PC-9 (cell line): ENCODE data around the gene SUPT3H. TPM values are rescaled to one million over a fixed set of nuclear protein-coding genes. Genes with fewer than 3 reads are reported as not detected.

ENCODE experiments used
- BruUV-seq: library from RNA; stranded (reverse); fragments of 400-500 nt; replicated peaks from 2 replicates; lab custom pipeline; 2021; lab: Mats Ljungman, UMichigan
- CTCF ChIA-PET: fragments of 300-600 bp; sonication (Branson Sonifier 250); formaldehyde crosslinking; loops from one replicate; lab custom pipeline; 2022; ENCODE audit warnings: antibody characterized with exemption; lab: Charles Lee
- POLR2A ChIA-PET: fragments of 300-600 bp; sonication (Branson Sonifier 250); formaldehyde crosslinking; loops from one replicate; lab custom pipeline; 2022; ENCODE audit warnings: antibody characterized with exemption; ENCODE audit not compliant: unreplicated experiment; lab: Charles Lee
- DNase-seq, 2 experiments: peaks; one replicate each; pipeline versions ENCODE4 v3.0.0 to v3.0.0-alpha.2; 2015 to 2022; ENCODE audit warnings: mixed read lengths in 1 of 2
- H2AFZ ChIP-seq: fragments of 200-600 bp; sonication (generic); 2 replicates; pipeline ENCODE4 v1.8.1; 2017; ENCODE audit warnings: antibody characterized with exemption
- H3F3A ChIP-seq: fragments of 200-600 bp; sonication (generic); 2 replicates; pipeline ENCODE4 v1.8.1; 2017; ENCODE audit warnings: antibody characterized with exemption, mild to moderate bottlenecking, low read depth; ENCODE audit not compliant: insufficient read depth
- H3K27ac ChIP-seq: fragments of 200-600 bp; sonication (generic); 2 replicates; pipeline ENCODE4 v1.6.1; 2016; ENCODE audit warnings: mixed run types
- H3K27me3 ChIP-seq: fragments of 200-600 bp; sonication (generic); 2 replicates; pipeline ENCODE4 v1.6.1; 2016; ENCODE audit warnings: low read depth, mixed run types; ENCODE audit not compliant: insufficient read depth
- H3K36me3 ChIP-seq: fragments of 200-600 bp; sonication (generic); 2 replicates; pipeline ENCODE4 v1.6.1; 2016; ENCODE audit warnings: low read depth, mixed run types
- H3K4me1 ChIP-seq: fragments of 200-600 bp; sonication (generic); replicated peaks from 2 replicates; pipeline ENCODE4 v1.6.1; 2016; ENCODE audit warnings: mixed run types; ENCODE audit not compliant: insufficient read depth
- H3K4me2 ChIP-seq: fragments of 200-600 bp; sonication (generic); 2 replicates; pipeline ENCODE4 v1.6.1; 2017; ENCODE audit warnings: mixed run types
- H3K4me3 ChIP-seq: fragments of 200-600 bp; sonication (generic); 2 replicates; pipeline ENCODE4 v1.6.1; 2016; ENCODE audit warnings: mixed run types
- H3K79me2 ChIP-seq: fragments of 200-600 bp; sonication (generic); 2 replicates; pipeline ENCODE4 v1.6.1; 2017; ENCODE audit warnings: low read depth, mixed run types
- H3K9me2 ChIP-seq: fragments of 200-600 bp; sonication (generic); 2 replicates; pipeline ENCODE4 v1.8.1; 2017; ENCODE audit warnings: mild to moderate bottlenecking; ENCODE audit not compliant: insufficient read depth
- H3K9me3 ChIP-seq: fragments of 200-600 bp; sonication (generic); 2 replicates; pipeline ENCODE4 v1.8.1; 2016; ENCODE audit warnings: low read depth; ENCODE audit not compliant: insufficient read depth
- H4K20me1 ChIP-seq: fragments of 200-600 bp; sonication (generic); 2 replicates; pipeline ENCODE4 v1.8.1; 2017; ENCODE audit not compliant: insufficient read depth
- EZH2 ChIP-seq: fragments of 200-600 bp; sonication (generic); IDR thresholded peaks from 2 replicates; pipeline ENCODE4 v1.8.0; 2017; ENCODE audit warnings: antibody characterized with exemption, low read depth
- intact Hi-C: fragments of 100-400 bp; cut with micrococcal nuclease; formaldehyde crosslinking; loops from one replicate; pipeline ENCODE4 v1.10.0; 2022; ENCODE audit not compliant: unreplicated experiment
- total RNA-seq: library from RNA; stranded (reverse); gene quantifications from 2 replicates; pipeline ENCODE4 v1.2.3, GENCODE V29; 2021
- TF ChIP-seq, protein P1 (sequence below): fragments of 200-600 bp; sonication (generic); conservative IDR thresholded peaks from 2 replicates; pipeline ENCODE4 v1.6.1; 2017; ENCODE audit warnings: mixed run types, antibody characterized with exemption, mild to moderate bottlenecking, moderate library complexity

The SUPT3H gene
- total RNA-seq, 1 experiment from 2014 or later: 9.2 TPM

DNA sequence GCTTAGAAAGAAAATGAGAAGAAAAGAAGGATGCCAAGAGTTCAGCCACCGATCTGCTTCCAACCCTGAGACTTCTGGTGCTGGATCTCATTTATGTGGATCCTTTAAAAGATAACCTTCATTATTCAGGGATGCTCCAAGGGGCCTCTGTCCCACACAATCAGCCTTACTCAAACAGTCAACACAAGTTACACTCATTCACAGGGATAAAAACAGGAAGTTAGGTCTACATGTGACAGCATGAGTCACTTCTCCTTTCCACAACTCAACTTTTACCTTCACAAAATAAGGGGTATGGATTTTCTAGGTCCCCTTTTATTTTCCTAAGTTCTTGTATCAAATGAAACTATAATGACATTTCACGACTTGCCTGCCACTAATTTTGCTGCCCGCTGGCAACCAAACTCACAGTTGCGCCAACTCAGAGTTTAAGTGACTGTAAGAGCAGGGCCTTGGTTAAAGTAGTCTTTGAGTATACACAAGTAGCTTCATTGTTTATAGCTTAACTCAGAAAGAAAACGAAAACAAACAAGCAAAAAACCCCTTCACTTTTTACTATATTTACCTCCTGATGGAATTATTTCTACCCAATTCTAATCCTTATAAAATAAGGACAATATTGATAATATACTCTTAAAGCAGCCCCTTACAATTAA lies 328.4 kb downstream of the SUPT3H start:
- Histone ChIP-seq H3K27ac (no peak overlapping the region), H3K9me2 (no peaks in the 10 kb centered on the region), H3K4me3 (no peak overlapping the region), H3K36me3 (no peaks in the 10 kb centered on the region), H4K20me1 (no peaks in the 10 kb centered on the region), H3F3A (no peaks in the 10 kb centered on the region), H3K79me2 (no peaks in the 10 kb centered on the region), H3K4me1 (no peaks in the 10 kb centered on the region), H3K27me3 (no peaks in the 10 kb centered on the region), H3K4me2 (no peak overlapping the region), H2AFZ (no peak overlapping the region), H3K9me3 (no peaks in the 10 kb centered on the region)
- no peak for DNase-seq
- intact Hi-C loops: no loop called here
- no peak for TF ChIP-seq EZH2
- TF ChIP-seq, protein P1, sequence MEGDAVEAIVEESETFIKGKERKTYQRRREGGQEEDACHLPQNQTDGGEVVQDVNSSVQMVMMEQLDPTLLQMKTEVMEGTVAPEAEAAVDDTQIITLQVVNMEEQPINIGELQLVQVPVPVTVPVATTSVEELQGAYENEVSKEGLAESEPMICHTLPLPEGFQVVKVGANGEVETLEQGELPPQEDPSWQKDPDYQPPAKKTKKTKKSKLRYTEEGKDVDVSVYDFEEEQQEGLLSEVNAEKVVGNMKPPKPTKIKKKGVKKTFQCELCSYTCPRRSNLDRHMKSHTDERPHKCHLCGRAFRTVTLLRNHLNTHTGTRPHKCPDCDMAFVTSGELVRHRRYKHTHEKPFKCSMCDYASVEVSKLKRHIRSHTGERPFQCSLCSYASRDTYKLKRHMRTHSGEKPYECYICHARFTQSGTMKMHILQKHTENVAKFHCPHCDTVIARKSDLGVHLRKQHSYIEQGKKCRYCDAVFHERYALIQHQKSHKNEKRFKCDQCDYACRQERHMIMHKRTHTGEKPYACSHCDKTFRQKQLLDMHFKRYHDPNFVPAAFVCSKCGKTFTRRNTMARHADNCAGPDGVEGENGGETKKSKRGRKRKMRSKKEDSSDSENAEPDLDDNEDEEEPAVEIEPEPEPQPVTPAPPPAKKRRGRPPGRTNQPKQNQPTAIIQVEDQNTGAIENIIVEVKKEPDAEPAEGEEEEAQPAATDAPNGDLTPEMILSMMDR: no peak
- BruUV-seq: no TSS peak
- ChIA-PET CTCF (interaction anchor here (0.7 kb wide), 1 partner anchor 570 kb away, joined by 3 read pairs; no protein-coding TSS in a partner anchor), POLR2A (no interaction called here)

DNA sequence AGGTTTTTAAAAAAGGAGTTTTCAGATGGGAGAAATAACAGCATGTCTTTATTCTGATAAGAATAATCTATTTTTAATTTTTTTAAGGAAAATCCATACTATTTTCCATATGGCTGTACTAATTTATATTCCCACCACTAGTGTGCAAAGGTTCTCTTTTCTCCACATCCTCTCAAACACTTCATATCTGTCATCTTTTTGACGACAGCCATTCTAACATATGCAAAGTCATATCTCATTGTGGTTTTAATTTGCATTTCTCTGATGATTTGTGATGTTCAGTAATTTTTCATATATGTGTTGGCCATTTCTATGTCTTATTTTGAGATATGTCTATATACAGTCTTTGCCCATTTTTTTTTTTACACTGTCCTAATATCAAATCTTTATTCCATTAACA lies 330.2 kb downstream of the SUPT3H start:
- no peaks in the 10 kb centered on the region for H3F3A ChIP-seq
- H3K9me2 ChIP-seq: no peaks in the 10 kb centered on the region
- no peak overlapping the region for H3K4me2 ChIP-seq
- no peaks in the 10 kb centered on the region for H4K20me1 ChIP-seq
- no peak overlapping the region for H3K4me3 ChIP-seq
- H2AFZ ChIP-seq: no peak overlapping the region
- H3K27me3 ChIP-seq: no peaks in the 10 kb centered on the region
- no peak for TF ChIP-seq EZH2
- TF ChIP-seq, protein P1: no peak
- ChIA-PET POLR2A (no interaction called here), CTCF (no interaction called here)
- BruUV-seq: no TSS peak
- intact Hi-C loops: no loop called here
- H3K36me3 ChIP-seq: no peaks in the 10 kb centered on the region
- H3K9me3 ChIP-seq: no peaks in the 10 kb centered on the region
- no peaks in the 10 kb centered on the region for H3K4me1 ChIP-seq
- DNase-seq: no peak
- H3K79me2 ChIP-seq: no peaks in the 10 kb centered on the region
- H3K27ac ChIP-seq: no peak overlapping the region

DNA sequence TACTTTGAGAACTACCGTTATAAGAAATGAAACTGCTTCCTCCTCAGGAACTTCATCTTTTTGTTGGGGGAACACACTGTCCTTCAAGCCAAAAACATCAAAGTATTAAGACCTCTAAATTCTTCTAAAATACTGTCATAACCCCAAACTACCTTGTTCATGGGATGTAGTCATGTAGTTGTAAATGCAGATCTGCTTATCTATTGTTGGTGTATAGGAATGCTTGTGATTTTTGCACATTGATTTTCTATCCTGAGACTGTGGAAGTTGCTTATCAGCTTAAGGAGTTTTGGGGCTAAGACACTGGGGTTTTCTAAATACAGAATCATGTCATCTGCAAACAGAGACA lies 332.5 kb downstream of the SUPT3H start:
- H3K4me2 ChIP-seq: no peak overlapping the region
- intact Hi-C loops: no loop called here
- no peak overlapping the region for H3K27ac ChIP-seq

More for the DNA sequence above, 332.5 kb downstream of the SUPT3H start:
- Histone ChIP-seq H3K4me1 (no peaks in the 10 kb centered on the region), H3K36me3 (no peaks in the 10 kb centered on the region), H2AFZ (no peak overlapping the region), H3F3A (no peaks in the 10 kb centered on the region), H3K79me2 (no peaks in the 10 kb centered on the region), H3K4me3 (no peak overlapping the region), H3K9me2 (no peaks in the 10 kb centered on the region), H3K27me3 (no peaks in the 10 kb centered on the region), H4K20me1 (no peaks in the 10 kb centered on the region), H3K9me3 (no peaks in the 10 kb centered on the region)
- no peak for TF ChIP-seq EZH2
- TF ChIP-seq, protein P1: no peak
- no peak for DNase-seq
- ChIA-PET CTCF (no interaction called here), POLR2A (no interaction called here)
- no TSS peak for BruUV-seq
